Astrocyte of the spinal cord (primary cell): Measurements from ENCODE around the gene DLGAP1.
A peak's percentile ranks its signal among the peaks of the same experiment; 100 is the strongest.

Experiments used
- DNase-seq: peaks from one replicate; pipeline ENCODE4 v3.0.0; 2011; ENCODE audit warnings: low read depth, low spot score
- H3K4me3 ChIP-seq: 2 replicates; pipeline ENCODE4 v1.5.1; 2011; ENCODE audit warnings: low read depth, mild to moderate bottlenecking, low read length, moderate library complexity
- CTCF ChIP-seq: IDR thresholded peaks from 2 replicates; pipeline ENCODE4 v1.5.1; 2012; ENCODE audit warnings: low read depth, mild to moderate bottlenecking, low read length, inconsistent platforms
- in situ Hi-C: cut with HindIII; loops from 2 replicates; pipeline ENCODE4 v1.10.0; 2017; ENCODE audit warnings: low sequenced_read_pairs

Gene DLGAP1

GRCh38 chr18:3867864-3868311 is 587.2 kb downstream of the DLGAP1 start:
- no peak overlapping the region for H3K4me3 ChIP-seq
- no peak for TF ChIP-seq CTCF
- in situ Hi-C loops = no loop called here
- DNase-seq = peak; percentile 13

- no peak for TF ChIP-seq CTCF
- in situ Hi-C loops = no loop called here
- DNase-seq = no peak
- H3K4me3 ChIP-seq = no peak overlapping the region
These were observed 587.9 kb downstream of the DLGAP1 start for GRCh38 chr18:3867236-3867635.

- TF ChIP-seq CTCF = no peak
- H3K4me3 ChIP-seq = no peak overlapping the region
- no peak for DNase-seq
- in situ Hi-C loops = no loop called here
These were observed 590.3 kb downstream of the DLGAP1 start for GRCh38 chr18:3864669-3865298.

GRCh38 chr18:3863593-3863992 is 591.5 kb downstream of the DLGAP1 start:
- DNase-seq = no peak
- in situ Hi-C loops = no loop called here
- TF ChIP-seq CTCF = no peak
- H3K4me3 ChIP-seq = no peak overlapping the region

GRCh38 chr18:3863006-3863405 is 592.1 kb downstream of the DLGAP1 start:
- in situ Hi-C loops = no loop called here
- no peak for TF ChIP-seq CTCF
- DNase-seq = no peak
- no peak overlapping the region for H3K4me3 ChIP-seq

- TF ChIP-seq CTCF = no peak
- DNase-seq = no peak
- no peak overlapping the region for H3K4me3 ChIP-seq
- in situ Hi-C loops = no loop called here
These were observed 593.6 kb downstream of the DLGAP1 start for GRCh38 chr18:3861495-3861894.
